Caco-2 (cell line): ENCODE data around the gene IP6K2. TPM values are rescaled to one million over a fixed set of nuclear protein-coding genes. Genes with fewer than 3 reads are reported as not detected.
"Not testable (repeated sequence)": the region's sequence is repeated elsewhere in the genome, so short reads cannot be mapped to it uniquely, and the experiment has no call there.

Source experiments
- Bru-seq: library from RNA; stranded (reverse); fragments of 400-500 nt; gene quantifications from one replicate; lab custom pipeline; 2021; lab: Mats Ljungman, UMichigan
- BruChase-seq, 2 experiments: library from RNA; stranded (reverse); fragments of 400-500 nt; gene quantifications; one replicate each; lab custom pipeline; 2021; lab: Mats Ljungman, UMichigan
- BruUV-seq: library from RNA; stranded (reverse); fragments of 400-500 nt; replicated peaks from 2 replicates; lab custom pipeline; 2021; lab: Mats Ljungman, UMichigan
- CTCF ChIA-PET: fragments of 300-600 bp; sonication (Branson Sonifier 250); formaldehyde crosslinking; loops from one replicate; lab custom pipeline; 2022; ENCODE audit warnings: antibody characterized with exemption; lab: Charles Lee
- POLR2A ChIA-PET: fragments of 300-600 bp; sonication (Branson Sonifier 250); formaldehyde crosslinking; loops from one replicate; lab custom pipeline; 2022; ENCODE audit warnings: antibody characterized with exemption; lab: Charles Lee
- DNase-seq, 2 experiments: peaks; one replicate each; pipeline versions ENCODE4 v3.0.0 to v3.0.0-alpha.2; 2020 to 2022
- H3K27me3 ChIP-seq: replicated peaks from 2 replicates; pipeline ENCODE4 v1.6.0; 2011; ENCODE audit warnings: low read length; ENCODE audit not compliant: control insufficient read depth, insufficient read depth
- H3K36me3 ChIP-seq: 2 replicates; pipeline ENCODE4 v1.5.1; 2011; ENCODE audit warnings: low read length; ENCODE audit not compliant: control insufficient read depth, insufficient read depth
- H3K4me1 ChIP-seq: fragments of 250-450 bp; sonication (Bioruptor Pico); 2 replicates; pipeline ENCODE4 v1.5.1; 2020; ENCODE audit warnings: mild to moderate bottlenecking
- H3K4me3 ChIP-seq: 2 replicates; pipeline ENCODE4 v1.5.1; 2011; ENCODE audit warnings: low read depth, mild to moderate bottlenecking, control low read depth, low read length
- H3K9me3 ChIP-seq: fragments of 250-450 bp; sonication (Bioruptor Pico); 2 replicates; pipeline ENCODE4 v1.5.1; 2020; ENCODE audit warnings: mild to moderate bottlenecking, moderate library complexity
- H3K27ac Mint-ChIP-seq: one replicate; pipeline ENCODE4 v1.8.0; 2022; ENCODE audit warnings: mixed read lengths; ENCODE audit not compliant: unreplicated experiment
- H3K27me3 Mint-ChIP-seq: one replicate; pipeline ENCODE4 v1.8.0; 2022; ENCODE audit warnings: mixed read lengths; ENCODE audit not compliant: insufficient read depth, unreplicated experiment
- H3K36me3 Mint-ChIP-seq: one replicate; pipeline ENCODE4 v1.8.0; 2022; ENCODE audit warnings: mild to moderate bottlenecking, mixed read lengths; ENCODE audit not compliant: insufficient read depth, unreplicated experiment
- H3K4me1 Mint-ChIP-seq: one replicate; pipeline ENCODE4 v1.8.0; 2022; ENCODE audit warnings: low read depth, mixed read lengths; ENCODE audit not compliant: unreplicated experiment
- H3K4me3 Mint-ChIP-seq: one replicate; pipeline ENCODE4 v1.8.0; 2022; ENCODE audit warnings: mild to moderate bottlenecking, moderate library complexity, mixed read lengths; ENCODE audit not compliant: unreplicated experiment
- H3K9me3 Mint-ChIP-seq: one replicate; pipeline ENCODE4 v1.8.0; 2022; ENCODE audit warnings: mixed read lengths; ENCODE audit not compliant: unreplicated experiment
- CTCF ChIP-seq, 2 experiments: fragments of 200-600 bp in 1 of 2; IDR thresholded peaks; 1 replicate in 1 of 2; 2 replicates in 1 of 2; pipeline versions ENCODE4 v1.5.1 to v1.8.0; 2011 to 2022; ENCODE audit warnings: antibody characterized with exemption in 1 of 2, control low read depth in 1 of 2, inconsistent platforms in 1 of 2, low read depth in 1 of 2, low read length in 1 of 2, mild to moderate bottlenecking in 1 of 2, moderate library complexity in 1 of 2; ENCODE audit not compliant: insufficient read depth in 1 of 2, severe bottlenecking in 1 of 2, unreplicated experiment in 1 of 2
- intact Hi-C: fragments of 100-400 bp; cut with micrococcal nuclease; formaldehyde crosslinking; loops from one replicate; pipeline ENCODE4 v1.10.0; 2022; ENCODE audit not compliant: unreplicated experiment
- long read RNA-seq: library from polyadenylated mRNA; stranded (forward); transcript quantifications from one replicate; pipeline ENCODE4 v2.0.0, GENCODE V29; 2022
- total RNA-seq: library from RNA; stranded (reverse); gene quantifications from 2 replicates; pipeline ENCODE4 v1.2.3, GENCODE V29; 2022

The IP6K2 gene
- total RNA-seq (91.7 and 100 TPM in 2 replicates), Bru-seq, nascent RNA (percentile 94 among the genes with signal in this experiment), BruChase-seq, experiment 1, labeled RNA remaining after a 2-hour chase (percentile 89 among the genes with signal in this experiment), BruChase-seq, experiment 2, labeled RNA remaining after a 6-hour chase (percentile 83 among the genes with signal in this experiment)
- long read RNA-seq, transcript IP6K2-201 (6 exons, 1,775 nt) = major isoform, 27 of 174 reads
- long read RNA-seq, transcript IP6K2-221 (2 exons, 1,673 nt) = minor isoform, 15 of 174 reads
- long read RNA-seq, transcript IP6K2-202 (3 exons, 1,185 nt) = minor isoform, 6 of 174 reads
- long read RNA-seq, transcript IP6K2-208 (2 exons, 1,124 nt) = minor isoform, 12 of 174 reads
- long read RNA-seq, partial matches to known transcripts = 19 of 174 reads
- long read RNA-seq, other reads (novel, unspliced or antisense) = 93 of 174 reads

- no TSS peak for BruUV-seq
- Mint-ChIP-seq H3K4me1 (peaks cover 42% of the 10 kb centered on the region), H3K27ac (peak within 1 kb of the TSS; percentile 88), H3K36me3 (peaks cover 47% of the 10 kb centered on the region), H3K4me3 (peak within 1 kb of the TSS; percentile 66), H3K9me3 (no peaks in the 10 kb centered on the region), H3K27me3 (no peaks in the 10 kb centered on the region)
- Histone ChIP-seq H3K4me1 (peaks cover 41% of the 10 kb centered on the region), H3K36me3 (peaks cover 2% of the 10 kb centered on the region), H3K27me3 (no peaks in the 10 kb centered on the region), H3K4me3 (peak within 1 kb of the TSS; percentile 55), H3K9me3 (no peaks in the 10 kb centered on the region)
- intact Hi-C loops = loop anchor here (2.0 to 10.0 kb wide), 2 partner anchors 24 to 198 kb away; partner anchors contain the start of gene ARIH2
- CTCF ChIA-PET = interaction anchor here (0.6 to 1.4 kb wide), 5 partner anchors 23 to 522 kb away, joined by 3 to 7 read pairs (median 3); partner anchors contain the start of gene PRKAR2A
- POLR2A ChIA-PET = interaction anchor here (0.5 to 1.9 kb wide), 15 partner anchors 14 to 312 kb away, joined by 3 to 13 read pairs (median 5); partner anchors contain the start of genes ARIH2, CELSR3, IMPDH2 and WDR6
- TF ChIP-seq CTCF (IDR thresholded peaks at IDR 0.05; ENCODE audit: insufficient read depth in 1 of 2, low read depth in 1 of 2, low read length in 1 of 2, severe bottlenecking in 1 of 2, unreplicated experiment in 1 of 2) = no peak
- peak; percentile 99 for DNase-seq
Observed at GRCh38 chr3:48716982-48717746, at the start of gene IP6K2. TSS of gene IP6K2 (minus strand) at chr3:48717221. CDS start at chr3:48695291, 21,930 bp downstream.

DNA sequence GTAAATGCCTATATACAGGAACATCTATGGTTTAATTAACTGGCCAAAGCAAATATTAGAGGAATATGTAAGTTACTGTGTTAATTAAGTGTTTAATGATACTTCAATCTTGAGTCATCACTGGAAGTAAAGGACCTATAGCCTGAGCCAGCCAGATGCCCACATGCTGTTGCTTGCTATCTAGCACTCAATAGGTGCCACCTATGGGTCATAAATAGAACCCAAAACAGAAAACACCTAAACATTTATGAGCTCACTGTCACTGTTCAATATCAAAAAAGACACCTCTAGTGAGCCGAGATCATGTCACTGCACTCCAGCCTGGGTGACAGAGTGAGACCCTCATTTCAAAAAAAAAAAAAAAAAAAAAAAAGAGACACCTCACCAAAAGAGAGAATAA lies 48.4 kb upstream of the IP6K2 start:
- H3K27ac Mint-ChIP-seq = no peak overlapping the region
- H3K4me1 ChIP-seq = no peaks in the 10 kb centered on the region
- H3K4me3 ChIP-seq = no peak overlapping the region
- BruUV-seq = no TSS peak
- DNase-seq = no peak
- no peaks in the 10 kb centered on the region for H3K27me3 ChIP-seq
- H3K4me1 Mint-ChIP-seq = no peaks in the 10 kb centered on the region
- intact Hi-C loops = no loop called here
- CTCF ChIA-PET = interaction anchor here (0.6 to 1.7 kb wide), 13 partner anchors 9 to 775 kb away, joined by 3 to 18 read pairs (median 3); partner anchors contain the start of gene NCKIPSD
- no peaks in the 10 kb centered on the region for H3K36me3 Mint-ChIP-seq
- no peaks in the 10 kb centered on the region for H3K27me3 Mint-ChIP-seq
- TF ChIP-seq CTCF (IDR thresholded peaks at IDR 0.05; ENCODE audit: insufficient read depth in 1 of 2, low read depth in 1 of 2, low read length in 1 of 2, severe bottlenecking in 1 of 2, unreplicated experiment in 1 of 2) = peak in 1 of 2 experiments; percentile 24
- H3K9me3 Mint-ChIP-seq = no peaks in the 10 kb centered on the region
- no peak overlapping the region for H3K4me3 Mint-ChIP-seq
- POLR2A ChIA-PET = no interaction called here
- no peaks in the 10 kb centered on the region for H3K9me3 ChIP-seq
- no peaks in the 10 kb centered on the region for H3K36me3 ChIP-seq

DNA sequence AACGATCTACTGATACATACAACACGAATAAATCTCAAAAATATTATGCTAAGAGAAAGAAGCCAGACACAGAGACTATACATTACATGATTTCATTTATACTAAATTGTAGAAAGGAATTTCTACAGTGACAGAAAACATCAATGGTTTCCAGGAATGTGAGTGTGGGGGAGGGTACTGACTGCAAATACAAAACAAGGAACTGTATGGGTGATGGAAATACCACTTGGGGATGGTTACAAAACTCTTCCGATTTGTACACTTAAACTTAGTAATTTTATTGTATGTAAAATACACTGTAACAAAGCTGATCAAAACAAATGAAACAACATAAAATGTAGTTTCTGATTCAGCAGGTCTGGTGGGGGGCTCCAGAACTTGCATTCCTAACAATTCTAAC lies 45.8 kb upstream of the IP6K2 start:
- DNase-seq = no peak
- no TSS peak for BruUV-seq
- Mint-ChIP-seq H3K4me3 (no peak overlapping the region), H3K27ac (no peak overlapping the region), H3K27me3 (no peaks in the 10 kb centered on the region), H3K9me3 (no peaks in the 10 kb centered on the region), H3K36me3 (no peaks in the 10 kb centered on the region), H3K4me1 (no peaks in the 10 kb centered on the region)
- Histone ChIP-seq H3K36me3 (no peaks in the 10 kb centered on the region), H3K4me1 (no peaks in the 10 kb centered on the region), H3K27me3 (no peaks in the 10 kb centered on the region), H3K4me3 (no peak overlapping the region), H3K9me3 (no peaks in the 10 kb centered on the region)
- intact Hi-C loops = no loop called here
- no peak for TF ChIP-seq CTCF (IDR thresholded peaks at IDR 0.05; ENCODE audit: insufficient read depth in 1 of 2, low read depth in 1 of 2, low read length in 1 of 2, severe bottlenecking in 1 of 2, unreplicated experiment in 1 of 2)
- ChIA-PET POLR2A (no interaction called here), CTCF (no interaction called here)

DNA sequence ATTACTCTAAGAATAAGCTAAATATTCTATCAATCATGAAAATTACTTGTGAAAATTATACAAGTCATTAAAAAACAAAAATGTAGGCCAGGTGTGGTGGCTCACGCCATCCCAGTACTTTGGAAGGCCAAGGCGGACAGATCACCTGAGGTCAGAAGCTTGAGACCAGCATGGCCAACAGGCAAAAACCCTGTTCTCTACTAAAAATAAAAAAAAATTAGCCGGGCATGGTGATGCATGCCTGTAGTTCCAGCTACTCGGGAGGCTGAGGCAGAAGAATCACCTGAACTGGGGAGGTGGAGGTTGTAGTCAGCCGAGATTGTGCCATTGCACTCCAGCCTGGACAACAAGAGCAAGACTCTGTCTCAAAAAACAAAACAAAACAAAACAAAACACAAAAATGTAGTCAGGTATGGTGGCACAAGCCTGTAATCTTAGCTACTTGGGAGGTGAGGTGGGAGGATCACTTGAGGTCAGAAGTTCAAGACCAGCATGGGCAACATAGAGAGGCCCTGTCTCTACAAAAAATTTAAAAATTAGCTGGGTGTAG lies 43.0 kb upstream of the IP6K2 start:
- CTCF ChIA-PET, H3K36me3 ChIP-seq, DNase-seq, H3K36me3 Mint-ChIP-seq, intact Hi-C loops, POLR2A ChIA-PET, H3K27me3 ChIP-seq, H3K27ac Mint-ChIP-seq, H3K4me3 ChIP-seq, H3K9me3 ChIP-seq, H3K4me1 ChIP-seq, BruUV-seq, H3K27me3 Mint-ChIP-seq, H3K4me3 Mint-ChIP-seq, H3K9me3 Mint-ChIP-seq: not testable (repeated sequence)
- H3K4me1 Mint-ChIP-seq = peaks cover 11% of the 10 kb centered on the region
